Medulla oblongata (tissue), 1 donor: ENCODE measurements around the gene SARS1.
A peak's percentile ranks its signal among the peaks of the same experiment; 100 is the strongest.

Source experiments
- DNase-seq: peaks from one replicate; pipeline ENCODE4 v3.0.0-alpha.2; 2015; ENCODE audit errors: extremely low spot score

Gene SARS1

GRCh38 chr1:109225711-109226445 is 12.2 kb downstream of the SARS1 start:
- no peak for DNase-seq

- no peak for DNase-seq
These were observed 14.4 kb downstream of the SARS1 start for GRCh38 chr1:109228167-109228566.

- peak; percentile 55 for DNase-seq
These were observed 15.9 kb downstream of the SARS1 start for GRCh38 chr1:109229531-109230127.

GRCh38 chr1:109231066-109231465 is 17.3 kb downstream of the SARS1 start:
- DNase-seq: peak; percentile 60

GRCh38 chr1:109235137-109235536 is 21.4 kb downstream of the SARS1 start:
- DNase-seq: no peak

GRCh38 chr1:109237512-109237911 is 23.8 kb downstream of the SARS1 start:
- no peak for DNase-seq

GRCh38 chr1:109238382-109238781 is 24.7 kb downstream of the SARS1 start:
- no peak for DNase-seq

- no peak for DNase-seq
These were observed 25.3 kb downstream of the SARS1 start for GRCh38 chr1:109239047-109239408.

GRCh38 chr1:109239409-109240068 is 25.8 kb downstream of the SARS1 start:
- no peak for DNase-seq

- no peak for DNase-seq
These were observed 26.7 kb downstream of the SARS1 start for GRCh38 chr1:109240158-109241152.

- DNase-seq: no peak
These were observed 27.6 kb downstream of the SARS1 start for GRCh38 chr1:109241344-109241743.

- DNase-seq: no peak
These were observed 28.2 kb downstream of the SARS1 start for GRCh38 chr1:109241841-109242345.

- peak; percentile 46 for DNase-seq
These were observed 28.7 kb downstream of the SARS1 start for GRCh38 chr1:109242387-109242786.

- DNase-seq: no peak
These were observed 29.5 kb downstream of the SARS1 start for GRCh38 chr1:109243221-109243620.

- DNase-seq: no peak
These were observed 30.3 kb downstream of the SARS1 start for GRCh38 chr1:109243860-109244552.

- DNase-seq: no peak
These were observed 32.4 kb downstream of the SARS1 start for GRCh38 chr1:109246141-109246551.

GRCh38 chr1:109247401-109248365 is 34.0 kb downstream of the SARS1 start:
- DNase-seq: no peak

GRCh38 chr1:109248444-109248796 is 34.7 kb downstream of the SARS1 start:
- no peak for DNase-seq

GRCh38 chr1:109248797-109249629 is 35.3 kb downstream of the SARS1 start, which contains the start of gene CELSR2:
CELSR2 (plus strand) TSS chr1:109249539; CDS start chr1:109250080, 541 bp downstream.
- peak; percentile 75 for DNase-seq
